SK-N-MC (cell line): ENCODE results near the gene PGGHG.

Source experiments
- EZH2 ChIP-seq: fragments of 200-600 bp; sonication (generic); IDR thresholded peaks from one replicate; pipeline ENCODE4 v1.6.1; 2017; ENCODE audit warnings: antibody characterized with exemption
- FOXP2 ChIP-seq: optimal IDR thresholded peaks from 2 replicates; pipeline ENCODE3; 2011; ENCODE audit warnings: mild to moderate bottlenecking, moderate library complexity; ENCODE audit not compliant: insufficient read depth; ENCODE audit errors: extremely low read length, control extremely low read depth
- POLR2AphosphoS5 ChIP-seq: IDR thresholded peaks from 2 replicates; pipeline ENCODE4 v1.6.1; 2012; ENCODE audit warnings: mild to moderate bottlenecking, low read depth, low read length, borderline replicate concordance

- no peak for TF ChIP-seq POLR2AphosphoS5
- no peak for TF ChIP-seq EZH2
- no peak for TF ChIP-seq FOXP2
Measured at GRCh38 chr11:270451-271318, 18.2 kb upstream of the PGGHG start.
